H1 (cell line): ENCODE data around the gene SPATA31D4. TPM values are rescaled to one million over a fixed set of nuclear protein-coding genes. Genes with fewer than 3 reads are reported as not detected.

Experiments used
- CTCF ChIA-PET: fragments of 300-600 bp; sonication (Branson Sonifier 250); formaldehyde crosslinking; loops from one replicate; lab custom pipeline; 2021; ENCODE audit not compliant: partially characterized antibody; lab: Charles Lee
- POLR2A ChIA-PET: fragments of 300-600 bp; sonication (Branson Sonifier 250); formaldehyde crosslinking; loops from one replicate; lab custom pipeline; 2021; ENCODE audit warnings: inconsistent platforms; ENCODE audit not compliant: partially characterized antibody; lab: Charles Lee
- DNase-seq, 2 experiments: peaks; one replicate each; pipeline versions ENCODE4 v3.0.0 to v3.0.0-alpha.2; 2010 to 2022; ENCODE audit warnings: low spot score in 2 of 2, low read depth in 1 of 2, mixed read lengths in 1 of 2
- FAIRE-seq: peaks from 2 replicates; lab custom pipeline; 2011; peaks lifted over from hg19 to GRCh38; lab: Jason Lieb, UNC
- H2AFZ ChIP-seq: 2 replicates; pipeline ENCODE4 v1.8.1; 2012; ENCODE audit warnings: low read length, inconsistent platforms
- H2AK5ac ChIP-seq: 2 replicates; pipeline ENCODE4 v1.6.1; 2013; ENCODE audit warnings: low read depth, low read length
- H2BK120ac ChIP-seq: replicated peaks from 2 replicates; pipeline ENCODE3; 2013; ENCODE audit warnings: low read depth, low read length, inconsistent platforms
- H2BK12ac ChIP-seq: 2 replicates; pipeline ENCODE4 v1.6.1; 2013; ENCODE audit warnings: low read depth, low read length
- H2BK15ac ChIP-seq: 2 replicates; pipeline ENCODE4 v1.6.1; 2013; ENCODE audit warnings: low read length
- H2BK20ac ChIP-seq: 2 replicates; pipeline ENCODE4 v1.6.1; 2013; ENCODE audit warnings: low read length
- H2BK5ac ChIP-seq: 2 replicates; pipeline ENCODE4 v1.6.1; 2013; ENCODE audit warnings: low read depth, low read length
- H3K14ac ChIP-seq: 2 replicates; pipeline ENCODE4 v1.6.1; 2013; ENCODE audit warnings: inconsistent platforms; ENCODE audit not compliant: insufficient read length
- H3K18ac ChIP-seq: 2 replicates; pipeline ENCODE4 v1.6.1; 2013; ENCODE audit warnings: low read length; ENCODE audit errors: extremely low read depth
- H3K23ac ChIP-seq: 2 replicates; pipeline ENCODE4 v1.6.1; 2013; ENCODE audit warnings: inconsistent platforms; ENCODE audit not compliant: insufficient read length
- H3K23me2 ChIP-seq: 2 replicates; pipeline ENCODE4 v1.6.1; 2013; ENCODE audit warnings: low read depth, low read length
- H3K27ac ChIP-seq: 2 replicates; pipeline ENCODE4 v1.6.1; 2011; ENCODE audit warnings: low read depth, low read length, inconsistent platforms
- H3K27me3 ChIP-seq, 4 experiments: replicated peaks in 1 of 4; 1 replicate in 1 of 4; 2 replicates in 3 of 4; pipeline versions ENCODE4 v1.6.1 to v1.8.1; 2011 to 2013; ENCODE audit warnings: low read length in 3 of 4, mild to moderate bottlenecking in 3 of 4, inconsistent platforms in 2 of 4, mixed read lengths in 2 of 4, moderate library complexity in 1 of 4; ENCODE audit not compliant: control insufficient read depth in 3 of 4, insufficient read depth in 3 of 4; ENCODE audit errors: extremely low read depth in 1 of 4
- H3K36me3 ChIP-seq, 4 experiments: 2 replicates each; pipeline versions ENCODE4 v1.6.1 to v1.8.1; 2011 to 2013; ENCODE audit warnings: mild to moderate bottlenecking in 4 of 4, low read length in 3 of 4, moderate library complexity in 2 of 4, control low read depth in 1 of 4, inconsistent platforms in 1 of 4; ENCODE audit not compliant: insufficient read depth in 4 of 4, control insufficient read depth in 2 of 4
- H3K4ac ChIP-seq: replicated peaks from 2 replicates; pipeline ENCODE3; 2013; ENCODE audit warnings: low read length, low read depth, mixed read lengths, inconsistent platforms; ENCODE audit not compliant: insufficient read length
- H3K4me1 ChIP-seq, 4 experiments: replicated peaks in 1 of 4; 1 replicate in 1 of 4; 2 replicates in 3 of 4; pipeline versions ENCODE4 v1.6.1 to v1.8.1; 2011 to 2013; ENCODE audit warnings: low read length in 3 of 4, inconsistent platforms in 2 of 4, mixed read lengths in 1 of 4; ENCODE audit not compliant: insufficient read depth in 4 of 4, control insufficient read depth in 3 of 4
- H3K4me2 ChIP-seq, 2 experiments: 2 replicates each; pipeline versions ENCODE4 v1.6.1 to v1.8.1; 2011 to 2013; ENCODE audit warnings: low read depth in 2 of 2, low read length in 2 of 2, control low read depth in 1 of 2, inconsistent platforms in 1 of 2, mild to moderate bottlenecking in 1 of 2; ENCODE audit not compliant: insufficient read depth in 1 of 2
- H3K4me3 ChIP-seq, 4 experiments: fragments of 200-600, 300-600 bp in 1 of 4; sonication (generic), shearing (Covaris generic), sonication (Bioruptor Twin) in 1 of 4; 2 replicates each; pipeline versions ENCODE4 v1.5.1 to v1.8.1; 2011 to 2016; ENCODE audit warnings: low read length in 4 of 4, low read depth in 3 of 4, control low read depth in 2 of 4, inconsistent platforms in 2 of 4, mild to moderate bottlenecking in 2 of 4, mixed read lengths in 1 of 4, moderate library complexity in 1 of 4; ENCODE audit not compliant: insufficient read depth in 2 of 4; ENCODE audit errors: extremely low read depth in 1 of 4
- H3K56ac ChIP-seq: replicated peaks from 2 replicates; pipeline ENCODE3; 2013; ENCODE audit warnings: low read depth, mild to moderate bottlenecking, mixed read lengths, low read length, inconsistent platforms; ENCODE audit not compliant: insufficient read length
- H3K79me1 ChIP-seq: 2 replicates; pipeline ENCODE4 v1.6.1; 2013; ENCODE audit warnings: low read depth, low read length, control low read depth
- H3K79me2 ChIP-seq, 2 experiments: 2 replicates each; pipeline versions ENCODE4 v1.6.1 to v1.8.1; 2012 to 2013; ENCODE audit warnings: low read length in 2 of 2, mild to moderate bottlenecking in 2 of 2, inconsistent platforms in 1 of 2; ENCODE audit not compliant: insufficient read depth in 2 of 2, control insufficient read depth in 1 of 2
- H3K9ac ChIP-seq, 4 experiments: replicated peaks in 1 of 4; 1 replicate in 1 of 4; 2 replicates in 3 of 4; pipeline versions ENCODE4 v1.6.1 to v1.8.1; 2011 to 2013; ENCODE audit warnings: low read depth in 3 of 4, low read length in 3 of 4, control low read depth in 2 of 4, mild to moderate bottlenecking in 2 of 4, moderate library complexity in 2 of 4, inconsistent platforms in 1 of 4; ENCODE audit errors: extremely low read depth in 1 of 4
- H3K9me3 ChIP-seq, 2 experiments: 2 replicates each; pipeline versions ENCODE4 v1.6.1 to v1.8.1; 2012 to 2013; ENCODE audit warnings: mild to moderate bottlenecking in 2 of 2, moderate library complexity in 2 of 2, control low read depth in 1 of 2, inconsistent platforms in 1 of 2, low read depth in 1 of 2, low read length in 1 of 2, mixed read lengths in 1 of 2; ENCODE audit not compliant: insufficient read depth in 2 of 2
- H4K20me1 ChIP-seq, 2 experiments: replicated peaks in 1 of 2; 2 replicates each; pipeline versions ENCODE3 to v1.8.1; 2011 to 2013; ENCODE audit warnings: inconsistent platforms in 2 of 2, low read length in 2 of 2, mild to moderate bottlenecking in 1 of 2; ENCODE audit not compliant: insufficient read depth in 2 of 2, control insufficient read depth in 1 of 2
- H4K5ac ChIP-seq: 2 replicates; pipeline ENCODE4 v1.6.1; 2013; ENCODE audit warnings: low read length, low read depth, mixed read lengths, inconsistent platforms; ENCODE audit not compliant: insufficient read length
- H4K8ac ChIP-seq: 2 replicates; pipeline ENCODE4 v1.8.0; 2013; ENCODE audit warnings: mild to moderate bottlenecking, moderate library complexity, low read length, inconsistent platforms; ENCODE audit not compliant: insufficient read depth; ENCODE audit errors: extremely low read depth
- H4K91ac ChIP-seq: replicated peaks from 2 replicates; pipeline ENCODE3; 2013; ENCODE audit warnings: low read length, mixed read lengths, inconsistent platforms; ENCODE audit not compliant: insufficient read length
- ASH2L ChIP-seq: fragments of 200-600, 300-600 bp; sonication (generic); IDR thresholded peaks from one replicate; pipeline ENCODE4 v1.7.1; 2017; ENCODE audit warnings: low read length
- CEBPB ChIP-seq: IDR thresholded peaks from 2 replicates; pipeline ENCODE4 v1.6.1; 2012; ENCODE audit warnings: low read depth, low read length
- CTBP2 ChIP-seq: IDR thresholded peaks from 2 replicates; pipeline ENCODE4 v1.7.0; 2011; ENCODE audit warnings: borderline replicate concordance, mild to moderate bottlenecking, moderate library complexity, mixed read lengths, low read length; ENCODE audit not compliant: insufficient read depth, insufficient read length
- EZH2 ChIP-seq: fragments of 200-600 bp; sonication (generic); IDR thresholded peaks from 2 replicates; pipeline ENCODE4 v1.7.1; 2012; ENCODE audit warnings: low read depth, mild to moderate bottlenecking, moderate library complexity, low read length, inconsistent platforms; ENCODE audit not compliant: severe bottlenecking
- KDM5A ChIP-seq: fragments of 200-600 bp; IDR thresholded peaks from 2 replicates; pipeline ENCODE4 v1.7.1; 2012; ENCODE audit warnings: mild to moderate bottlenecking, low read length, inconsistent platforms, mixed read lengths
- PHF8 ChIP-seq: fragments of 200-600 bp; sonication (generic); conservative IDR thresholded peaks from 2 replicates; pipeline ENCODE4 v1.7.1; 2012; ENCODE audit warnings: low read depth, mild to moderate bottlenecking, inconsistent platforms, low read length, moderate library complexity
- POU5F1 ChIP-seq: IDR thresholded peaks from 2 replicates; pipeline ENCODE4 v1.6.1; 2011; ENCODE audit warnings: low read depth, mild to moderate bottlenecking, low read length, moderate library complexity
- SP1 ChIP-seq: IDR thresholded peaks from 2 replicates; pipeline ENCODE4 v1.6.1; 2011; ENCODE audit warnings: low read depth, low read length
- SP2 ChIP-seq: IDR thresholded peaks from 2 replicates; pipeline ENCODE4 v1.6.1; 2012; ENCODE audit warnings: mild to moderate bottlenecking, low read length, inconsistent platforms
- WGBS, 2 experiments: shearing (Covaris generic) in 1 of 2; methylation state at CpG; one replicate each; pipeline versions ENCODE4 v1.1.6 to v1.1.7; 2013 to 2015; ENCODE audit warnings: low lambda C conversion rate in 2 of 2, mixed read lengths in 2 of 2, inconsistent platforms in 1 of 2, low coverage in 1 of 2, missing lambda C conversion rate in 1 of 2; ENCODE audit not compliant: insufficient replicate concordance in 2 of 2, insufficient coverage in 1 of 2, insufficient read length in 1 of 2; ENCODE audit errors: extremely low coverage in 1 of 2, missing lambda C conversion rate in 1 of 2; 5-methylcytosine and 5-hydroxymethylcytosine counted together
- polyA plus RNA-seq, 7 experiments: library from polyadenylated mRNA; depleted of rRNA in 3 of 7; stranded (reverse) in 5 of 7; unstranded in 2 of 7; fragments of >200 nt in 5 of 7; fragments of 200-250 nt in 2 of 7; gene quantifications; 1 replicate in 5 of 7; 2 replicates in 1 of 7; 4 replicates in 1 of 7; pipeline versions ENCODE4 v1.2.1 to v1.2.3, GENCODE V29; 2011 to 2013; ENCODE audit warnings: missing spikeins in 2 of 7, mixed read lengths in 2 of 7
- total RNA-seq: library from RNA; stranded (reverse); fragmentation: NEBNext Ultra II Directional; extraction: Animal tissue kit (Norgen Biotek cat#: 25700); gene quantifications from 2 replicates; pipeline ENCODE4 v1.2.1, GENCODE V29; 2021
- TF ChIP-seq, protein P1 (sequence below), 3 experiments: IDR thresholded peaks; 1 replicate in 2 of 3; 2 replicates in 1 of 3; pipeline versions ENCODE4 v1.5.1 to v1.6.1; 2011; ENCODE audit warnings: low read length in 3 of 3, mild to moderate bottlenecking in 3 of 3, inconsistent platforms in 2 of 3, low read depth in 1 of 3, moderate library complexity in 1 of 3; ENCODE audit not compliant: insufficient read depth in 1 of 3; ENCODE audit errors: control extremely low read depth in 1 of 3
- TF ChIP-seq, protein P2 (sequence below): IDR thresholded peaks from 2 replicates; pipeline ENCODE4 v1.6.1; 2012; ENCODE audit warnings: low read length, inconsistent platforms

Gene SPATA31D4
- total and polyA plus RNA-seq, 2 of the 8 experiments (the other 6 are each of a cell fraction or from before 2014, with no cell fraction given), result not detected

DNA sequence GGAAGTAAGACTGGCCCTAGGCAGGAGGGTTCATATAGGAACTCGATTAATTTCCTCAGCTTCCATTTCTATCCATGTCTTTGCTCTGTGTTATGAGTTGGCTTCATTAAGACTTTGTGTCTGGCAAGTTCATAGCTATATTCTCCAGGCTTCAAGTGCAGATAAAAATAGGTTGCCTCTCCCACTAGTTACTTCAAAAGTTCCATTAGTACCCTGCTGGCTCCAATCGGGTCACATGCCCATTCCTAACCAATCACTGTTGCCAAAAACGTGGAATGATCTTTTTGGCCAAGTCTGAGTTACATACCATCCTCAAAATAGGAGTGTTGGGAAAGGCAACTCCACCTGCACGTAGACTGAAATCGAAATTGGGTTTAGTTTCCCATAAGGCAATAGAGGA, 46.5 kb downstream of the SPATA31D4 start:
- CTCF ChIA-PET, result no interaction called here
- Histone ChIP-seq H3K18ac (no peak overlapping the region), H2BK5ac (no peak overlapping the region)
- no peak for TF ChIP-seq SP2
- TF ChIP-seq POU5F1, result no peak
- TF ChIP-seq CEBPB, result no peak
- TF ChIP-seq, protein P1, sequence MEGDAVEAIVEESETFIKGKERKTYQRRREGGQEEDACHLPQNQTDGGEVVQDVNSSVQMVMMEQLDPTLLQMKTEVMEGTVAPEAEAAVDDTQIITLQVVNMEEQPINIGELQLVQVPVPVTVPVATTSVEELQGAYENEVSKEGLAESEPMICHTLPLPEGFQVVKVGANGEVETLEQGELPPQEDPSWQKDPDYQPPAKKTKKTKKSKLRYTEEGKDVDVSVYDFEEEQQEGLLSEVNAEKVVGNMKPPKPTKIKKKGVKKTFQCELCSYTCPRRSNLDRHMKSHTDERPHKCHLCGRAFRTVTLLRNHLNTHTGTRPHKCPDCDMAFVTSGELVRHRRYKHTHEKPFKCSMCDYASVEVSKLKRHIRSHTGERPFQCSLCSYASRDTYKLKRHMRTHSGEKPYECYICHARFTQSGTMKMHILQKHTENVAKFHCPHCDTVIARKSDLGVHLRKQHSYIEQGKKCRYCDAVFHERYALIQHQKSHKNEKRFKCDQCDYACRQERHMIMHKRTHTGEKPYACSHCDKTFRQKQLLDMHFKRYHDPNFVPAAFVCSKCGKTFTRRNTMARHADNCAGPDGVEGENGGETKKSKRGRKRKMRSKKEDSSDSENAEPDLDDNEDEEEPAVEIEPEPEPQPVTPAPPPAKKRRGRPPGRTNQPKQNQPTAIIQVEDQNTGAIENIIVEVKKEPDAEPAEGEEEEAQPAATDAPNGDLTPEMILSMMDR (IDR thresholded peaks at IDR 0.05; ENCODE audit: control extremely low read depth in 1 of 3, insufficient read depth in 1 of 3, low read depth in 1 of 3, low read length in 3 of 3), result no peak
- TF ChIP-seq PHF8, result no peak
- no peak for TF ChIP-seq SP1
- TF ChIP-seq EZH2, result no peak
- no peak for TF ChIP-seq ASH2L
- TF ChIP-seq CTBP2, result no peak
- TF ChIP-seq KDM5A, result no peak
- TF ChIP-seq, protein P2, sequence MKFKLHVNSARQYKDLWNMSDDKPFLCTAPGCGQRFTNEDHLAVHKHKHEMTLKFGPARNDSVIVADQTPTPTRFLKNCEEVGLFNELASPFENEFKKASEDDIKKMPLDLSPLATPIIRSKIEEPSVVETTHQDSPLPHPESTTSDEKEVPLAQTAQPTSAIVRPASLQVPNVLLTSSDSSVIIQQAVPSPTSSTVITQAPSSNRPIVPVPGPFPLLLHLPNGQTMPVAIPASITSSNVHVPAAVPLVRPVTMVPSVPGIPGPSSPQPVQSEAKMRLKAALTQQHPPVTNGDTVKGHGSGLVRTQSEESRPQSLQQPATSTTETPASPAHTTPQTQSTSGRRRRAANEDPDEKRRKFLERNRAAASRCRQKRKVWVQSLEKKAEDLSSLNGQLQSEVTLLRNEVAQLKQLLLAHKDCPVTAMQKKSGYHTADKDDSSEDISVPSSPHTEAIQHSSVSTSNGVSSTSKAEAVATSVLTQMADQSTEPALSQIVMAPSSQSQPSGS, result no peak

More for the DNA sequence above, 46.5 kb downstream of the SPATA31D4 start:
- Histone ChIP-seq H3K4me2 (no peak overlapping the region), H3K79me1 (no peaks in the 10 kb centered on the region), H2BK12ac (no peak overlapping the region), H3K4me1 (no peaks in the 10 kb centered on the region), H3K4me3 (no peak overlapping the region), H2AK5ac (no peak overlapping the region), H3K9ac (no peak overlapping the region), H3K36me3 (no peaks in the 10 kb centered on the region), H2BK120ac (no peak overlapping the region), H3K9me3 (peaks cover 0 to 3% of the 10 kb centered on the region in 2 experiments; a peak in 2 of 4 replicates), H4K20me1 (no peaks in the 10 kb centered on the region), H3K56ac (no peak overlapping the region), H3K4ac (no peak overlapping the region), H3K27ac (no peak overlapping the region), H3K27me3 (no peaks in the 10 kb centered on the region), H3K79me2 (no peaks in the 10 kb centered on the region), H3K23ac (no peak overlapping the region), H3K14ac (no peak overlapping the region), H4K8ac (no peak overlapping the region), H4K5ac (no peak overlapping the region), H3K23me2 (no peaks in the 10 kb centered on the region), H4K91ac (no peak overlapping the region), H2BK20ac (no peak overlapping the region), H2AFZ (no peak overlapping the region), H2BK15ac (no peak overlapping the region)
- 84% methylated on average over 5 of the region's 5 CpGs; no CpG with 5 or more reads in 1 of the 2 experiments for WGBS, 2 experiments
- DNase-seq, result no peak
- POLR2A ChIA-PET, result no interaction called here
- FAIRE-seq, result no peak
